SHP77 (cell line): ENCODE measurements around the gene SLC66A1.

Experiments used
- DNase-seq, 2 experiments: peaks; one replicate each; lab custom pipeline; 2025; lab: John Stamatoyannopoulos, UW

Gene SLC66A1

DNA sequence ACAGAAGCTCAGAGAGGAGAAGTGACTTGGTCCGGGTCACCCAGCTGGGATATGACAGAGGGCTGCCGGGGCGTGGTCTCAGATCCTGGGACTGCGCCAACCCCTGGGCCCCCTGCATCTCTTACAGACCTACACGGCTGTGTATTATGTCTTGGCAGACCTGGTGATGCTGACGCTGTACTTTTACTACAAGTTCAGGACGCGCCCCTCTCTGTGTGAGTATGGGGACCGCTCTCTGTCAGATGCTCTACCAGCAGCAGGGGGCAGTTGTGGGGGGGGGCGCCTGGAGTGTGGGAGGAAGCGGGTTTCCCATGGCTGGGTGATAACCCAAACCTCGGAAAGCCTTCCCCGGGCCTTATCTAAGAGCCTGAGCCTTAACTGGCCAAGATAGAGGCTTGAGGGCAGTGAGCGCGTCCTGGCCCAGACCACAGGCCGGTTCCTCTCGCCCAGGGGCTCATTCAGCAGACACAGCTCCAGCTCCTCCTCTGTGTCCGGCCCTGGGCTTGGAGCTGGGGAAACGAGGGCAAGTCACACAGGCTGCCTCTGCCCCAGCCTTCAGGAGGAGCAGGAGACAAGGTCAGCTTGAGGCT lies 13.3 kb downstream of the SLC66A1 start:
- no peak for DNase-seq

DNA sequence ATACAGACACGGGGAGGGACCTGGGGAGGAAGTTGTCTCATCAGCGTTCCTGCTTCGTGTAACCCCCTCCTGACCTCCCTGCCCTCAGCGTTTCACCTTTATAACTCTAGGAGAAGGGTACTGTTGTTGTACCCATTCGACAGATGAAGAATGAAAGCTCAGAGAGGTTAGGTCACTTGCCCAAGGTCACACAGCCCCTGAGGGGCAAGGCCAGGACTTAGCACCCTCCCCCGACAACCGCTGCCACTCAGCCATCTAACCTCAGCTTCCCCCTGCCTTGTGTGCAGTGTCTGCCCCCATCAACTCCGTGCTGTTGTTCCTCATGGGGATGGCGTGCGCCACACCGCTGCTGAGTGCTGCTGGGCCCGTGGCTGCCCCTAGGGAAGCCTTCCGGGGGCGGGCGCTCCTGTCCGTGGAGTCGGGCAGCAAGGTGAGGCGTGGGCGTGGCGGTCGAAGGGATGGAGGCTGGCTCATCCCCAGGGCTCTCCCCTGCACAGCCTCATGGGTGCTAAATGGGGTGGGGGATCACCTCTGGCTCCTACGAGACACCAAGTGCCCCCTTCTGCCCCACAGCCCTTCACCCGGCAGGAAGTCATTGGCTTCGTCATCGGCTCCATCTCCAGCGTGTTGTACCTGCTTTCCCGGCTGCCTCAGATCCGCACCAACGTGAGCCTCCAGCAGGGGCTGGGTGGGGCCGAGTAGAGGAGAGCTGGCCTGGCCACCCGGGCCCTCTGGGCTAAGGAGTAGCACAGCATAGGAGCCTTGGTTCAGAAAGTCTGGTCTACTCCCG lies 14.0 kb downstream of the SLC66A1 start:
- DNase-seq: no peak

DNA sequence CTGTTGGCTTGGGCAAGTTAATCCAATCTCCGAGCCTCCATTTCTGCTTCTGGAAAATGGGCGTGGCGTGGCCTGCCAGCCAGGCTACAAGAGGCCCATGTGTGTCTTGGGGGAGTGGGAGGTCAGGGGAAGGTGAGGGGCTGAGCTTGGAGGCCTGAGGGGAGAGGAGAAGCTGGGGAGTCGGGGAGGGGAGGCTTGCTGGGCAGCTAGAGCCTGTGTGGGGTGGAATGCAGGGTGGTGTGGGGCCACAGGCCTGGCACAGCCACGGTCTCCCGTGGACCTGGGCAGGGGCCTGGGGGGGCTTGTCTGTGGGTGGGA lies 14.6 kb downstream of the SLC66A1 start:
- DNase-seq: no peak

DNA sequence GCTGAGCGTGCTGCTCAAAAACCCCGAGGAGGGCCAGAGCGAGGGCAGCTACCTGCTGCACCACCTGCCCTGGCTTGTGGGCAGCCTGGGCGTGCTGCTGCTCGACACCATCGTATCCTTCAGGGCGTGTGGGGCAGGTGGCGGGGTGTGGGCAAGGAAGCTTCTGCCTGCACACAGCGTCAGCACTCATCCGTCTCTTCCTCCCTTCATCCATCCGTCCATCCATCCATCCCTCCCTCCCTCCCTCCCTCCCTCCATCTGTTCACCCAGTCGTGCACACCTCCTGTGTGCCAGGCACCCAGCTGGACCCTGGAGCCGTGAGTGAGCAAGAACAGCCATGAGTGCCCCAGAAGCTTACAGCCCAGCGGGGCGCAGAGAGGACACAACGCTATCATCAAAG lies 15.2 kb downstream of the SLC66A1 start:
- no peak for DNase-seq

DNA sequence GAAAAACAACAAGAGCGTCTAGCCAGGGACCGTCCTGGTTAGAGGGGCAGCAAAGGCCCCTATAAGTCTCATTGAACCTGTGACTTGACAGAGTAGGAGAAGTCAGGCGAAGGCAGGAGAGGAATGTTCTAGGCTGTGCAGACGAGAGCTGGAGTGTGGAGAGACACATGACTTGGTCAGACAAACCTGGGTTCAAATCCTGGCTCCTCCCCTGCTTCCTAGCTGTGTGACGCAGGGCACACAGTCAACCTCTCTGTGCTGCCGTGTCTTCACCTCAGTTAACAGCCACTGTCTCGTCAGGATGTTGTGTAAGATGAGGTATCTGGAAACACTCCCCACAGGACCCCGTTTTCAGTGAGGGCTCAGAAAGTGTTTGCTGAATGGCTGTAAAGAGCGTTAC lies 15.6 kb downstream of the SLC66A1 start:
- DNase-seq: no peak

DNA sequence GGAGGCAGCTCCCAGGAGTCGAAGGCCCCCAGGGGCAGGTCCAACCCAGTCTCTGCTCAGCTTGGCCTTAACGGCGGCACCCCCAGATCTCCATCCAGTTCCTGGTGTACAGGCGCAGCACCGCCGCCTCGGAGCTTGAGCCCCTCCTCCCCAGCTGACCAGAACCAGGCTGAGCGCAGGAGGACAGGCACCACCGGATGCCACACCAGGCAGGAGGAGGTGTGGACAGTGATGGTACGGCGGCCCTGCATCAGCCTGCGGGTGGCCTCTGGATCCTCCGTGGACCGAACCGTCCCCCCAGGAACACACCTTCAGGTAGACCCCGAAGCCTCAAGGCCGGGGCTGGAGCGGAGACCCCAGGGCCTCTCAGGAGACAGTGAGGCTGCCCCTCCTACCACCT lies 16.4 kb downstream of the SLC66A1 start:
- DNase-seq: no peak

DNA sequence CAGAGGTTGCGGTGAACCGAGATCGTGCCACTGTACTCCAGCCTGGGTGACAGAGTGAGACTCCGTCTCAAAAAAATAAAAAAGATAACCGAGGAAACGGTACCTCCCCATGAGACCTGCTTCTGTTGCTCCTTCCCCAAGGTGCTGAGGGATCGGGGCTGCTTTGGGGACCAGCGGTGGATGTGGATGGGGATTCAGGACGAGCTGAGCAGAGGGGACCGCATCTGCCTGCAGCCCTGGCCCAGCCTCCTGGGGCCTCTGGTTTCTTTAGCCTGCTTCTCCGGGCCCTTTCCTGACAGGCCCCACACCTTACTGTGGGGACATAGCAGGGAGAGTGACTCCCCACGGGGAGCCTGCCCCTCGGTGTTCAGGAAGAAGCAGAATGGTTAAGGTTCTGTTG lies 17.1 kb downstream of the SLC66A1 start:
- DNase-seq: no peak

DNA sequence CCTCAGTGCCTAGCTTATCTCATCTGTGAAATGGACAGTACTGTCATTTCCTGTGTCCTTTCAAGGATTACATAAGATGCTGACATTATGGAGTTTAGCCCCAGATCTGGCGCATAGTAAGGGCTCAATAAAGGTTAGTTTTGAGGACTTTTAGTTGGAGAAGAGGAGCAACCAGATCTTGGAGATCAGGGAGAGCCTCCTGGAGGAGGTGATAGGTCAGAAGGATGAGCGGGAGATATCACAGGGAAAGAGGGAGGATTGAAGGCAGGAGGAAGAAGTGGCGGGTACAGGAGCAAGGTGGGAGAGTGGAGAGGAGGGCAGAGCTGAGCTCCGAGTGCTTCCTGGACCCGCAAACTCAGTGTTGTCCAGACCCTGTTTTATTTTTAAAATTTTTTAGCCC lies 17.5 kb downstream of the SLC66A1 start:
- no peak for DNase-seq

DNA sequence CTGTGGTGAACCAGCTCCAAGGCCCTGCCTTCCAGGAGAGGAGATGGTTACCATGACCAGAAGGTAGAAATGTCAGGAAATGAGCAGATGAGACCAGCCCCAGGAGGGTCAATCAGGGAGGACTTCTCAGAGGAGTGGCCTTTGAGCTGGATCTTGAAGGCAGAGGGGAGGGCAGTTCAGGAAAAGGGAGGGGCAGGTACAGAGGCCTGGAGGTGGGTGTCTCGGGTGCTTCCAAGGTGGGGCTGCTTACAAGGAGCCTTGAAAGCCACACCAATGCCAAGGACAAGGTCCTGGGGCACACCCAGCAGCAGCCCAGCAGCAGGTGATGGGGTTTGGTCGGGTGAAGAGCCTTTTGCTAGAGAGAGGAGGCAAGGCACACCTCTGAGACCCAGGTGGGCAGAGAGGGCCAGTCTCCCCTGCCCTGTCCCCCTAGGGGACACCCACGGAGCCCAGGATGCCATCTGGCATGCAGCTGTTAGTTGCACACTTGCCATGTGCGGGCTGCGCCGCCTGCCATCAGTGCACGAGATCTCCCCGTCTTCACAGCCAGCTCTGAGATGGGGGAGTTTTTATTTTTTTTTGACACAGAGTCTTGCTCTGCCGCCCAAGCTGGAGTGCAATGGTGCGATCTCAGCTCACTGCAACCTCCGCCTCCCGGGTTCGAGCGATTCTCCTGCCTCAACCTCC lies 18.5 kb downstream of the SLC66A1 start:
- DNase-seq: no peak

DNA sequence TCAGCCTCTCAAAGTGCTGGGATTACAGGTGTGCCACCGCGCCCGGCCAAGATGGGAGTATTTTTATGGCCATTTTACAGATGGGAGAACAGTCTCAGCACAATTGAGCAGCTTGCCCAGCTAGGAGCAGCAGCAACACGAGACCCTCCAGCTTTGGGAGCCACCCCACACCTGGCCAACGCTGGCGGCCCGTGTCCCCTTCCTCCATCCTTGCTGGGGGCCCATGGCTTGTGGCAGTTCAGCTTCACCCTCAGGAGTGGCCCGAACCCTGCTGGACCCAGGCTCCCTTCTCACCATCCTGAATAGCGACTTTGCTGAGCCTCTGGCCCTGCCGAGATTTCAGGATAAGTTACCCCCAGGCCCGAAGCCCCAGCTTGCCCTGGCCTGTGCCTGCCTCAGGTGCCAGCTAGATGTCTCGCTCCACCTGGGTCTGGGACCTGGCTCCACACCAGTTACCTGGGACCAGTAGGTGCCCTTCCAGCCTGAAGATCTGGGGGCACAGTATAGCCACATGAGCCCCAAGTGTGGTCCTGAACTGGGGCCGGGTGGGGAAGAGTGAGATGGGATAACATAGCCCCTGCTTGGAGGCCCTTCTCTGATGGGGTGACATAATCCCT lies 19.2 kb downstream of the SLC66A1 start:
- no peak for DNase-seq

DNA sequence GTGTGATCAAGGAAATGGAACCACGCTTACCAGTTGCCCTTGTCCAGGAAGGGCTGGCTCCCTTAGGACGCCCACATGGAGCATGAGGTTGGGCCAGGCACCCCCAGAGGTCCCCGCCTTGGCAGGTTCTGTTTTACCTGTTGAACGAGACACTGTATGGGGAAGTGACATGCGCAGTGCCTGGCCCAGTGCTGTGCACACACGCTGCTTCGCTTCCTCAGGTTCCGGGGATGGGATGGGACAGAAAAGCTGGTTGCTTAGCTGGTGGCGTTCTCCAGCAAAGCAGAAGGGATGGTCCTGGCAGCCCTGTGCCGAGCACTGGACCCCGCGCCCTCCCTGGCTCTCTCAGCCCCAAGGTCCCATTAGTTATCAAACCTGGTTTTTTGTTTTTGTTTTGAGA lies 20.7 kb downstream of the SLC66A1 start:
- DNase-seq: no peak

DNA sequence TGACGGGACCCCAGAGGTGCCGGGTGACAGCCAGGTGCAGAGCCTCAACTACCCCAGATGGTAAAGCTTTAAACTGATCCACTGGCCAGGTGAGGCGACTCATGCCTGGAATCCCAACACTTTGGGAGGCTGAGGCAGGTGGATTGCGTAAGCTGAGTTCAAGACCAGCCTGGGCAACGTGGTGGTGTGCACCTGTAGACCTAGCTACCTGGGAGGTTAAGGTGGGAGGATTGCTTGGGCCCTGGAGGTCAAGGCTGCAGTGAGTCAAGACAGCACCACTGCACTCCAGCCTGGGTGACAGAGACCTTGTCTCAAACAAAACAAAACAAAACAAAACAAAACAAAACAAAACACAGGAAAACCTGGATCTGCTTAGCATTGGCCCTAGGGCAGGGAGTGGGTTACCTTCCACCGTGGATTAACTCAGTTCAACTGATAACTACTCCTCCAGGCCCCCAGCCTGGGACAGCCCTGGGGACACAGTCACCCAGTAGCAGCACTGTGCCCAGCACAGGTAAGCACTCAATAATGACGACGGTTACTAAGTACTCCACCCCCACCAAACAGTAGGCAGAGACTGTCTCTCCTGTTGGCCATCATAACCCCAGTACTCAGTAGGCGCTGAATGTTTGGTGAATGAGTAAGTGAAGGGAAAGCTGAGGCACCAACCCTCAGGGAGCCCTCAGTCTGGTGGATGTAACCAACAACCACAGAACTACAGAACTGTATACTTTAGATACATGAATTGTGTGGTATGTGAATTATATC lies 21.6 kb downstream of the SLC66A1 start:
- no peak for DNase-seq

DNA sequence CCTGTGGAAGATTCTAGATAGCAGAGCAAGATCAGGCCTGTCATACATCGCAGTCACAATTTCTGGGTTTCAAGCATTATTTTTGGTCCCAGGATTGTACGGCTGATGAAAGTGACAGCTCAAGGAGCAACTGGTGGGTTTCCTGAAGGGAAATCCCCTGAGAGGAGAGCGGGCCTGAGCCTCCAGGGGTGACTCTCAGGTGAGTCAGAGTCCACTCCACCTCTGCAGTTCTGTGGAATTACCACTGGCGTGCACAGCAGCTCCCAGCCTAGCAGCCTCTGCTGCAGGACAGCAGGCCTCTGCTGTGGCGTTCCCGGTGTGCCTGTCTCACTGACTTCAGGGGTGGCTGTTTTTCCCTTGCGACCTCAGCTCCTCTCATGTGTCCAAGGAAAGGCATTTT lies 24.4 kb downstream of the SLC66A1 start:
- DNase-seq: no peak

DNA sequence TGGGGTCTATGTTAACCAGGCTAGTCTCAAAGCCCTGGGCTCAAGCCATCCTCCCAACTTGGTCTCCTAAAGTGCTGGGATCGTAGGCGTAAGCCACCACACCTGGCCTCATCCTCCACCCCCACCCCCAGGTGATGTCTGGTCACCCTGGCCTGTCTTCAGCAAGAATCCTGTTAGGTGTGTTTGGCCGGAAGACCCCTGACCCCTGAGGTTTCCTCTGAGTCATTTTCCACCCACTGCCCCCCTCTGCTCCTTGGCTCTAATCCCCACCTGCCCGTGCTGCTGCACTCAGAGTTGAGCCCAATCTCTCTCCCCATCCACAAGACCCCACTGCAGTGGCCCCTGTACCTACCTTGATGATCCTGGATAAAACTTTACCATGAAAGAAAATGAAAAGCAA lies 25.2 kb downstream of the SLC66A1 start:
- DNase-seq: no peak

DNA sequence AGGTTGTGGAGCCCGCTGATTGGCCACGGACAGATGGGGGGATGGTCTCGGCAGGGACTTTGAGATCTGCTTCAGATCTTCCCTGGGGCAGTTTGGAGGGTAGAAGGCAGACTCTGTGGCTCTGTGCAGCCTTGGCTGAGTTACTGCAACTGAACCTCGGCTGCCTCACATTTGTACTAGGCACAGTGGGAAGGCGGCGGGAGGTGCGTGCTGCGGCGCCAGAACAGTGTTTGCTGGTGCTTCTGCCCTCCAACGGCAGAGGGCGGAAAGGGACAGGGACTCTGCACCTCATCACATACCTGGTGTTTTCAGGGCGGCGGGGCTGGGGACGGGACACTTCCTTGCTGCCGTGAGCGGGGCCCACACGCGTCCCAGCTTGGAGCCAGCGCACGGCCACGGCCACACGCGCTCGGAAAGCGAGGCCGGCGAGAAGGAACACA lies 26.2 kb downstream of the SLC66A1 start:
- no peak for DNase-seq

DNA sequence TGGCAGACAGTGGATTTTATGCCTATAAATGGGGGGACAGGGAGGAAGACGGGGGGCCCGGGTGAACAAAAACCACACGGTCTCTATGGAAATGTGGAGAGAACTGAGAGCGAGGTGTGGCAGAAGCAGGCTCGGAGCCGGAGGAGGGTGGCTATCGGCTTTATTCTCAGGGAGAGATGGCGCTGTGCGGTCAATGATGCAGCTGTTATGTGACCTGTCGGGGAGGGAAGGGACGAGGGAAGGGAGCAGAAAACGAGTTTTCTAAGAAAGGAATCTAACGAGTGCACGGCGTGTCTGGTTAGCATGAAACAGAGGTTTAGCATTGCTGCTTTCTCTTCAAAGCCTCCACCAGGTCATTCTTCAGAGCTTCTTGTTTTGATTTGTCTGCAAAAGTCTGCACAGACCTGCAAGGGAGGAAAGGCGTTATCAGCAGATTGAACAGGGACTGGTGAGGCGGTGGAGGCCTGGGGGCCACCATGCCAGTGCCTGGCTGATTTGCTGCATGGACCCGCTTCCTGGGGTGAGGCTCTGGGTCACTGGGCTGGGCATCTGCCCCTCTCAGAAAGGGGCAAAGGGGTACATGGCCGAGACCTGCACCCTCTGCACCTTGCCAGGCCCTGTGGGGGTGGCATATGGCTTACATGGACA lies 27.2 kb downstream of the SLC66A1 start:
- no peak for DNase-seq

DNA sequence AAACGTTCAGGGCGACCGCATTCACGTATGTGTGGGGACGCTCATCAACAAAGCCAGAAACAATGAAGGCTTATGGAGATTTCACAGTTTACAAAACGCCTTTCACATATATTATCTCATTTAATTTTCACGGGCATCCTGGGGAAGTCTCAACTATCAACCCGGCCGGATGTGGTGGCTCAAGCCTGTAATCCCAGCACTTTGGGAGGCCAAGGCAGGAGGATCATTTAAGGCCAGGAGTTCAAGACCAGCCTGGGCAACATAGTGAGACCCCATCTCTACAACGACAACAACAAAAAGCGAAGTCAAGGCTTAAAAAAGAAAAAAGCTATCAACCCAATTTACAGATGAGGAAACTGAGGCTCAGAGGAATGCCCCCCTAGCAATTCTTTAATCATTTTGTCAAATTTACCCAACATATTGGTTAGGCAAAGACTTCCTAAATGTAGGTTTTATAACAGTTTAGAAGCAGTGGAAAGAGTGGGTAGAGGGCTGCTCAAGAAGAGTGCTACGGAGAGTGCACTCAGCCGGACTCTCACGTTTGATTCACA lies 28.3 kb downstream of the SLC66A1 start:
- DNase-seq: no peak

DNA sequence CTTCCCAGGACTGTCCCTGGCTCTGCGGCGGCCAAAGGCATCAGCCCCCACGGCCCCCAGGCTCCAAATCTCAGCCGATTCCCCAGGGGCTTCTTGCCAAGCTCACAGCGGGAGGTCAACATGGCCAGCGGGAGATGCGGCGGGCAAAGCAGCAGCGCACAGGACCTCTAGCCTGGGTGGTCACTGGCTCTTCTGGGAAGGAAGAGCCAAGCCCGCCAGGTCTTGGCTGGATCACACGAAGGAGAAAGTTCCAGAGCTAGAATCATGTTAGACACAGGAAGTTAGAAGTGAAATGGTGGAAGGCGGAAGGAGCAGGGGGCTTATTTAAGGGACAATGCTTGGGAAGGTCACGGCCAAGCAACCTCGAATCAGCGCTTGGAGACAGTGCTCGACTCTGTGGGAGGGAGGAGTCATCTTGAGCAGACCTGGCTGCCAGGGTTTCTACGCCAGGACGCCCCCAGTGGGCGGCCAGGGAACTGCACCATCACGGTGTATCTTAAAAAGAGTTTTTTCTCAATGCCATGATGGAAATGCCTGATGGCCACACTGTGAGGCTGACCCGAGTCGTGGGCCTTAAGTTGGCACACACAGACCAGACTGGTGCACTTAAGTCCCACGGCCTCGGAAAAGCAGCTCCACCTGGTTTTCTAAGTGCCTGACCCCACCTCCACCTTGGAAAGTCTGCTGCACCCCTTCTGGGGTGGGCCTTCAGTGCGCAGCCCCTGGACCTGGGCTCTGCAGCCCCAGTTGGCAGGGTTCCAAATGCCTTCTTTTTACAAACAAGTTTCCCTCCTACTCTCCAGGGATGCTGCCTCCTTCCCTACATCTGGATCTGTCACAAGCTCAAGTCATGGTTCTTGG lies 29.3 kb downstream of the SLC66A1 start:
- DNase-seq: peak; percentile 40 to 69

DNA sequence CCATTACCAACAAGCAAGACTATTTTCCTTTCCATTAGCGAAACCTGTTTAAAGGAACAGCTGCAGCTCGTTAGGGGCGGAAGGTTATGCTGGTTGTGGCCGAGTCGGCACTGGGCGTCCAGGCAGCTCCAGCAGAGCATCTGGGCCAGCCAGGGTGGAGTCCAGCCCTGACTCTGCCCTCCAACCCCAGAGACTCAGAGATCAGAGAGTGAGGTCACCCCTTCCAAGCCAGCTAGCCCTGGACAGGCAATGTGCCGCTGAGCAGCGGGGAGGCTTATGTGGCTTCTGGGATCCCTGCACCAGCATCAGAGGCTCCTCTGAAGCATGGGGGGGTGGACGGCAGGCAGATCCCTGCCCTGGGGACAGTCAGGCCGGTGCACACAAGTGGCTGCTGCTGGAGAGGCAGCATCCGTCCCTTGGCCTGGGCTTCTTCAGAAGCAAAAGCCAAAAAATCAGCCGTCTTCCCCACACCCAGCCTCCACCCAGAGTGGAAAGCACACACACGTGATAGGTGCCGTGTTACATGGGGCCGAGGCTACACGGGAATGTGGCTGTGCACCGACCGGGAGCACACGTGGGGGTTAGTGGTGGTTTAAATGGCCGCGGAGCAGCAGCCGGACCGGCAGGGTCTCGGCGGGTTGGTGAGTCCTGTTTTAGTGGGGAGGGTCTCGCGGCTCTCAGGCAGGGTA lies 30.1 kb downstream of the SLC66A1 start:
- no peak for DNase-seq
